Inferior parietal cortex (tissue), 1 donor: Measurements from ENCODE around the gene OTC.

Experiments used
- DNase-seq: peaks from one replicate; pipeline ENCODE4 v3.0.0-alpha.2; 2016; ENCODE audit errors: extremely low spot score

Gene OTC

DNA sequence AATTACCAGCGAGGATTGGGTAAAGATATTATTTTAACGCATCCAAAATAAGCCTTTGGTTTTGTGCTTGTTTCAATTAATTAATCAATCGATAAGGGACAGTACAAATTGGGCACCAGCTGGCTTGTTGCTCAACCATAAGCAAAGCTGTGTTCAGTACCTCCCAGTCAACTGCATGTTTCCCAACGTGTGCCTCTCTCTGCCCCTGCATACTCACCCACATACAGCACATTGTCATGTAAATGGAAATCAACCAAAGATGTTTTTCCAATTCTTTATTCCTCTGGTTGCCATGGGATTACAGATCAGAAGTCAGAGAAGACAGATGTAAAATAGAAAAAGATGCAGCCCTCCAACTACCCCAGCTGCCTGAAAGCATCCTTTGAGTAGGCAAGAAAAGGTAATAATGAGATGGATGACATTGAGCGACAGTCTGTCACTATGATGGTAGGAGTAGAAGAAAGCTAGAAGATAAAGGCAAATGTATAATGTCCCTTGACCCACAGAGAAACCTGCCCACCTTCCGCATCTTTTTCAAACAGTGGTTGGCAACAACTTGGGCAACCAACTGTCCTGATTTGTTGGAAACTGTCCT lies 116.3 kb downstream of the OTC start:
- DNase-seq = no peak
